Lower lobe of right lung (tissue), 2 donors: Measurements from ENCODE around the gene RBBP8NL. TPM values are rescaled to one million over a fixed set of nuclear protein-coding genes. Genes with fewer than 3 reads are reported as not detected.

Experiments used
- ATAC-seq, 2 donors: fragments of 200-7000 bp; cut with Tn5 transposase; one replicate each; pipeline ENCODE4 v1.9.1; 2020 to 2022; ENCODE audit warnings: mild to moderate bottlenecking in 2 of 2, moderate library complexity in 2 of 2
- DNase-seq: peaks from one replicate; pipeline ENCODE4 v3.0.0-alpha.2; 2020
- H3K27ac ChIP-seq: fragments of 200-600 bp; one replicate; pipeline ENCODE4 v1.8.0; 2022
- H3K27me3 ChIP-seq: fragments of 200-600 bp; one replicate; pipeline ENCODE4 v1.8.0; 2022; ENCODE audit warnings: low read depth
- H3K36me3 ChIP-seq: fragments of 200-600 bp; one replicate; pipeline ENCODE4 v1.8.0; 2022; ENCODE audit warnings: mild to moderate bottlenecking
- H3K4me1 ChIP-seq: fragments of 200-600 bp; one replicate; pipeline ENCODE4 v1.8.0; 2022
- H3K4me3 ChIP-seq: fragments of 200-600 bp; one replicate; pipeline ENCODE4 v1.8.0; 2022; ENCODE audit warnings: mild to moderate bottlenecking
- H3K9me3 ChIP-seq: fragments of 200-600 bp; one replicate; pipeline ENCODE4 v1.8.0; 2022
- intact Hi-C: fragments of 100-400 bp; cut with DNase I; formaldehyde crosslinking; loops from one replicate; pipeline ENCODE4 v1.11.0; 2022
- total RNA-seq: library from RNA; stranded (reverse); fragmentation: NEBNext Ultra II Directional; extraction: Animal tissue kit (Norgen Biotek cat#: 25700); gene quantifications from one replicate; pipeline ENCODE4 v1.2.1, GENCODE V29; 2021
- TF ChIP-seq, protein P1 (sequence below): fragments of 200-600 bp; IDR thresholded peaks from one replicate; pipeline ENCODE4 v1.8.0; 2022; ENCODE audit warnings: antibody characterized with exemption, mild to moderate bottlenecking
- donor health status: DM: no; HTN: yes; CAD: no; lungs with severe emphysema.

RBBP8NL gene
- total RNA-seq, 1 donor from 2014 or later: 2.0 TPM

DNA sequence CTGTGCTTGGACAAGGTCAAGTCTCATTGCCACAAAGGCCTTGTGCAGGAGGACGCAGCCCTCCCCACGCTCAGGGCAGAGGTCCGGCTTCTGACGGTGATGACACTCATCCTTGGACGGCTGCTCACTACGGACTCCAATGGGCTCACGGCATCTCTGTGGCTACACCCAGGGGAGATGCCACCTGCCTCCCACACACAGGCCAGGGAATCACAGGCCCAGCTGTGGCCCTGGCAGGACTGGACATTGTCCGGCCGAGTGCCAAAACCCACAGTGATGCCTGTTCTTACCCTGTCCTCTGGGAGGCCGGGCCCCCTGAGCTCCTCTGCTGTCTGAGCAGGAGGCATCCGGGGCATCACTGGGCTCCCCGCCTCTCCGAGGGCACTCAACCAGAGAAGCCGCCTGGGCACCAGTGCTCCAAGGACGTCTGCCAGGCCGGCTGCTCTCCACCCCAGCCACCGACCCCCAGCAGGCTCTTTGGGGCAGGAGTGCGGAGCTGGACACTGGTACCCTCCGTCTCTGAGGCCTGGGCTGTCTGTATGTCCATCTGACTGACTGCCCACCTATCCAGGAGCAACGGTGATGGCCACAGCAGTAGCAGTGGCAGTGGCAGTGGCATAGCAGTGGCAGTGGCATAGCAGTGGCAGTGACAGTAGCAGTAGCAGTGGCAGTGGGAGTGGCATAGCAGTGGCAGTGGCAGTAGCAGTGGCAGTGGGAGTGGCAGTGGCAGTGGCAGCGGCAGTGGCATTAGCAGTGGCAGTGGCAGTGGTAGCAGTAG, 1.9 kb downstream of the RBBP8NL start:
- no peaks in the 10 kb centered on the region for H3K9me3 ChIP-seq
- H3K36me3 ChIP-seq: no peaks in the 10 kb centered on the region
- peaks cover 9% of the 10 kb centered on the region for H3K4me1 ChIP-seq
- TF ChIP-seq, protein P1, sequence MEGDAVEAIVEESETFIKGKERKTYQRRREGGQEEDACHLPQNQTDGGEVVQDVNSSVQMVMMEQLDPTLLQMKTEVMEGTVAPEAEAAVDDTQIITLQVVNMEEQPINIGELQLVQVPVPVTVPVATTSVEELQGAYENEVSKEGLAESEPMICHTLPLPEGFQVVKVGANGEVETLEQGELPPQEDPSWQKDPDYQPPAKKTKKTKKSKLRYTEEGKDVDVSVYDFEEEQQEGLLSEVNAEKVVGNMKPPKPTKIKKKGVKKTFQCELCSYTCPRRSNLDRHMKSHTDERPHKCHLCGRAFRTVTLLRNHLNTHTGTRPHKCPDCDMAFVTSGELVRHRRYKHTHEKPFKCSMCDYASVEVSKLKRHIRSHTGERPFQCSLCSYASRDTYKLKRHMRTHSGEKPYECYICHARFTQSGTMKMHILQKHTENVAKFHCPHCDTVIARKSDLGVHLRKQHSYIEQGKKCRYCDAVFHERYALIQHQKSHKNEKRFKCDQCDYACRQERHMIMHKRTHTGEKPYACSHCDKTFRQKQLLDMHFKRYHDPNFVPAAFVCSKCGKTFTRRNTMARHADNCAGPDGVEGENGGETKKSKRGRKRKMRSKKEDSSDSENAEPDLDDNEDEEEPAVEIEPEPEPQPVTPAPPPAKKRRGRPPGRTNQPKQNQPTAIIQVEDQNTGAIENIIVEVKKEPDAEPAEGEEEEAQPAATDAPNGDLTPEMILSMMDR: no peak
- peaks cover 5% of the 10 kb centered on the region for H3K27me3 ChIP-seq
- H3K4me3 ChIP-seq: no peak overlapping the region
- no peak for DNase-seq
- intact Hi-C loops: no loop called here
- no peak for ATAC-seq
- H3K27ac ChIP-seq: no peak overlapping the region

DNA sequence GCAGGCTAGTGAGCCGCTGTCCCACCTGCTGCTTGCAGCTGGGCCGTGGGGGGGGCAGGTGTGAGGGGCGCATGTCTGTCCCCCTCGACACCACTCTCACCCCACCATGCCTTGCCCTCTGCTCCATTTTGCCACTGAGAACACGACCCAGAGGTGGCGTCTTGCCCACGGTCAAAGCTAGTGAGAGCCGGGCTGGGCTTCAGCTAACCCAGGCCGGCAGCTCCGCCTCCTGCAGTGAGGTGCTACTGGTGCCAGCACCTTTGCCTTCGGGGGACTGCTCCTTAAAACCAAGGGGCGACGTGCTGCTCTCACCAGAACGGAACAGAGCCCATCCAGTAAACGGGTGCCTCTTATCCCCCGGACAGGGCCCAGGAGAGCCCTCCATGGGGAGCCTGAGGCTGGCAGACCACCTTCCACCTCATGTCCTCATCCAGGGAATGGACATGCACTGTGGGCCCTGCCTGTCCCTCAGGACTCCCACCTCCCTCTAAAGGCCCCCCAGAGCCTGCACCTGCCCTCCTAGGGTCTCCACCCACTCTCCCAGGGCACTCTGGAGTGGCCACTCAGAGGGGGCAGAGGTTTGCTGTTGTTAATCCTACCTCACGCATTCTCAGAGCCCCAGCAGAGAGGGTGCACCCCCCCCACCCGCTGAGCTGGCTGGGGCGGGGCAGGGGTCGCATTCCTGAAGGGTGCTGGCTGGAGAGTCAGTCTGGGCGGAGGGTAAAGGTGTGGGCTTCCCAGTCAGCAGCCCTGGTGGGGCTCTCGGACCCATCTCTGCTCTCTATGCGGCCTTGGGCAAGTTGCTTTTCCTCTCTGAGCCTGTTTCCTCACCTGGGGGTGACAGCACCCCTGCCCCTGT, 2.9 kb downstream of the RBBP8NL start:
- no peak for ATAC-seq
- no peaks in the 10 kb centered on the region for H3K9me3 ChIP-seq
- no peak overlapping the region for H3K4me3 ChIP-seq
- H3K36me3 ChIP-seq: no peaks in the 10 kb centered on the region
- no peak for DNase-seq
- intact Hi-C loops: no loop called here
- TF ChIP-seq, protein P1: no peak
- H3K4me1 ChIP-seq: peaks cover 9% of the 10 kb centered on the region
- peaks cover 5% of the 10 kb centered on the region for H3K27me3 ChIP-seq
- H3K27ac ChIP-seq: no peak overlapping the region

DNA sequence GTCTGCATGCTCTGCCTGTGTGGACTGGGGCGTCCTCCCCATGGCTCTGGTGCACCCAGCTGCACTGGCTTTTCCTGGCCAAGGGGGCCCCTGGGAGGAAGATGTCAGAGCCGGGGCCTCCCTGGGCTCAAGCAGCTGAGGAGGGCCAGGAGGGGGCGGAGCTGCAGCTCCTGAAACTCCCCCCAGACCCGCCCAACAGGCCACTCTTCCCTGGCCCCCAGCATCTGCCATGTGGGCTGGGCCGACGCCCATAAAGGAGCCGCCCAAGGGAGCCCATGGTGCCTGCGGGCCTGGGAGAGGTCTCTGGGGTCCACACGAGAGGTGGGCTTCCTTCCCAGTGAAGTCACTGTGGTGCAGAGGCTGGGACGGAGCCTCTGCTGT, 4.0 kb downstream of the RBBP8NL start:
- intact Hi-C loops: no loop called here
- Histone ChIP-seq H3K36me3 (no peaks in the 10 kb centered on the region), H3K27ac (no peak overlapping the region), H3K4me1 (peaks cover 6% of the 10 kb centered on the region), H3K27me3 (peaks cover 7% of the 10 kb centered on the region), H3K4me3 (no peak overlapping the region), H3K9me3 (no peaks in the 10 kb centered on the region)
- DNase-seq (no peak), ATAC-seq (no peak)
- TF ChIP-seq, protein P1: no peak

DNA sequence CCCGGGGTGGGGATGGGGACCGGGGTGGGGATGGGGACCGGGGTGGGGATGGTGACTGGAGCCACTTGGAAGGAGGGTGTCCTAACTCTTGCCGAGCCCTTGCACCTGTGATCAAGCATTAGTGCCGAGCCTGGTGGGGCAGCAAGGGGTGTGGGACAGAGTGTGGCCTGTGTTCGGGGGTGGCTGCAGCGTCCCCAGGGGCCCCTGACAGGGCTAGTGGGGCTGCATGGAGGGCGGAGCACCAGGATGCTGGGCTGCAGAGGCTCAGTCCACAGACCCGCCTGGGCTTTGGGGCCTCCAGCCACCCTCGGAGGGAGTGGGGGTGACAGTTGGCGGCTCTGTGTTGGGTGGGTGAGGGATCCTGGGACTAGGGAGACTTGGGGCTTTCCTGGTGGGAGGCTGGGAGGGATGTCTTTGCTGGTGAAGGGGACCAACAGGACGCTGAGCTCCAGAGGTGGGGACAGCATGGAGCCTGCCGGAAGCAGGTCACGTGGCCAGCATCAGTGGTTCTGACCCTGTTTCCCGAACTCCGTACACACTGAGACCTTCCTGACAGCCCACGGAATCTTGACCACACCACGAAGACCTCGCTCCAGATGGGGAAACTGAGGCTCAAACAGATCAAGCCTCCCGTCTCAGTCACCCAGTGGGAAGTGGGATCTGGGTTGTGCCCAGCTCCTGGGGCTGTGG, 4.6 kb downstream of the RBBP8NL start:
- no peak for ATAC-seq
- TF ChIP-seq, protein P1: no peak

DNA sequence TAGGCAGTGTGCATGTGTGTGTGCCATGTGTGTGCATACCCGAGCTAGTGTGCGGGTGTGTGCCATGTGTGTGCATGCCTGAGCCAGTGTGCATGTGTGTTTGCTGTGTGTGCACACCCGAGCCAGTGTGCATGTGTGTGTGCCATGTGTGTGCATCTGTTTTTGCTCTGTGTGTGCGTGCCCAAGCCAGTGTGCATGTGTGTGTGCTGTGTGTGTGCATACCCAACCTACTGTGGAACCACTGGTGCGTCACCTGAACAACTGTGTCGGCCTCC, 5.7 kb downstream of the RBBP8NL start:
- H3K36me3 ChIP-seq: no peaks in the 10 kb centered on the region
- no peak for ATAC-seq
- no peak overlapping the region for H3K4me3 ChIP-seq
- peaks cover 3% of the 10 kb centered on the region for H3K27me3 ChIP-seq
- no peaks in the 10 kb centered on the region for H3K4me1 ChIP-seq
- H3K9me3 ChIP-seq: no peaks in the 10 kb centered on the region
- no peak overlapping the region for H3K27ac ChIP-seq
- TF ChIP-seq, protein P1: no peak
- intact Hi-C loops: no loop called here
- DNase-seq: no peak

More for the DNA sequence above, 4.6 kb downstream of the RBBP8NL start:
- Histone ChIP-seq H3K9me3 (no peaks in the 10 kb centered on the region), H3K27ac (no peak overlapping the region), H3K27me3 (peaks cover 3% of the 10 kb centered on the region), H3K4me1 (peaks cover under 1% of the 10 kb centered on the region), H3K36me3 (no peaks in the 10 kb centered on the region), H3K4me3 (no peak overlapping the region)
- intact Hi-C loops: no loop called here
- DNase-seq: no peak
